KMS-11 (cell line): ENCODE results near the gene PLA2G2E.
"Not testable (repeated sequence)": the region's sequence is repeated elsewhere in the genome, so short reads cannot be mapped to it uniquely, and the experiment has no call there.

Experiments
- H2AFZ ChIP-seq: fragments of 200-600 bp; sonication (generic); 2 replicates; pipeline ENCODE4 v1.6.1; 2016; ENCODE audit warnings: antibody characterized with exemption, mixed run types, low read depth
- H3K27ac ChIP-seq: fragments of 200-600 bp; sonication (generic); 2 replicates; pipeline ENCODE4 v1.6.1; 2016; ENCODE audit warnings: mild to moderate bottlenecking, mixed run types
- H3K27me3 ChIP-seq: fragments of 200-600 bp; sonication (generic); 2 replicates; pipeline ENCODE4 v1.6.1; 2017; ENCODE audit warnings: mild to moderate bottlenecking, low read depth, mixed run types, moderate library complexity; ENCODE audit not compliant: insufficient read depth
- H3K36me3 ChIP-seq: fragments of 200-600 bp; sonication (generic); 2 replicates; pipeline ENCODE4 v1.6.1; 2017; ENCODE audit warnings: mild to moderate bottlenecking, mixed run types; ENCODE audit not compliant: insufficient read depth
- H3K4me1 ChIP-seq: fragments of 200-600 bp; sonication (generic); 2 replicates; pipeline ENCODE4 v1.6.1; 2016; ENCODE audit warnings: mild to moderate bottlenecking, low read depth, mixed run types; ENCODE audit not compliant: poor library complexity, severe bottlenecking
- H3K4me2 ChIP-seq: fragments of 200-600 bp; sonication (generic); 2 replicates; pipeline ENCODE4 v1.7.0; 2016; ENCODE audit warnings: mild to moderate bottlenecking, mixed run types
- H3K4me3 ChIP-seq: fragments of 200-600 bp; sonication (generic); IDR thresholded peaks from 2 replicates; pipeline ENCODE4 v1.6.1; 2017; ENCODE audit warnings: low read depth, low read length, mixed read lengths; ENCODE audit not compliant: insufficient read depth
- H3K79me2 ChIP-seq: fragments of 200-600 bp; sonication (generic); 2 replicates; pipeline ENCODE4 v1.6.1; 2016; ENCODE audit warnings: low read depth, mixed run types; ENCODE audit not compliant: insufficient read depth
- H3K9ac ChIP-seq: fragments of 200-600 bp; sonication (generic); 2 replicates; pipeline ENCODE4 v1.6.1; 2016; ENCODE audit warnings: mild to moderate bottlenecking, mixed run types
- H4K20me1 ChIP-seq: fragments of 200-600 bp; sonication (generic); 2 replicates; pipeline ENCODE4 v1.6.1; 2016; ENCODE audit warnings: mild to moderate bottlenecking, mixed run types; ENCODE audit not compliant: insufficient read depth
- TF ChIP-seq, protein P1 (sequence below): fragments of 200-600 bp; sonication (generic); conservative IDR thresholded peaks from 2 replicates; pipeline ENCODE4 v1.6.1; 2017; ENCODE audit warnings: low read depth, mild to moderate bottlenecking, antibody characterized with exemption, low read length, moderate library complexity, mixed read lengths

Gene PLA2G2E

DNA sequence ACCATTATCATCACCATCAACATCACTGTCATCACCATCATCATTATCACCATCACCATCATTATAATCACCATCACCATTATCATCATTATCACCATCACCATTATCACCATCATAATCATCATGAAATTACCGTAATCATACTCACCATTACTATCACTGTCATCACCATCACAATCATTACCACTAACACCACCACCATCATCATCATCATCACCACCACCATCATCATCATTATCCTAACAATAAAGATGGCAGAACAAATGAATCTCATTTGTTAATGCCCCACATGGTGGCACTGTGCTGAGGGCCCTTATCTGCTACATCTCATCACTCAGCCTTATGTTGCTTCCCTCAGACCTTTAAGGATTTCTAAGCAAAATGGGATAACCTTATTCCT is 9.4 kb upstream of the PLA2G2E start:
- H3K4me2 ChIP-seq = no peak overlapping the region
- no peaks in the 10 kb centered on the region for H4K20me1 ChIP-seq
- H3K4me1 ChIP-seq = no peaks in the 10 kb centered on the region
- no peak overlapping the region for H3K9ac ChIP-seq
- H3K79me2 ChIP-seq = no peaks in the 10 kb centered on the region
- no peak overlapping the region for H3K4me3 ChIP-seq
- H3K36me3 ChIP-seq = no peaks in the 10 kb centered on the region
- no peak overlapping the region for H2AFZ ChIP-seq
- TF ChIP-seq, protein P1, sequence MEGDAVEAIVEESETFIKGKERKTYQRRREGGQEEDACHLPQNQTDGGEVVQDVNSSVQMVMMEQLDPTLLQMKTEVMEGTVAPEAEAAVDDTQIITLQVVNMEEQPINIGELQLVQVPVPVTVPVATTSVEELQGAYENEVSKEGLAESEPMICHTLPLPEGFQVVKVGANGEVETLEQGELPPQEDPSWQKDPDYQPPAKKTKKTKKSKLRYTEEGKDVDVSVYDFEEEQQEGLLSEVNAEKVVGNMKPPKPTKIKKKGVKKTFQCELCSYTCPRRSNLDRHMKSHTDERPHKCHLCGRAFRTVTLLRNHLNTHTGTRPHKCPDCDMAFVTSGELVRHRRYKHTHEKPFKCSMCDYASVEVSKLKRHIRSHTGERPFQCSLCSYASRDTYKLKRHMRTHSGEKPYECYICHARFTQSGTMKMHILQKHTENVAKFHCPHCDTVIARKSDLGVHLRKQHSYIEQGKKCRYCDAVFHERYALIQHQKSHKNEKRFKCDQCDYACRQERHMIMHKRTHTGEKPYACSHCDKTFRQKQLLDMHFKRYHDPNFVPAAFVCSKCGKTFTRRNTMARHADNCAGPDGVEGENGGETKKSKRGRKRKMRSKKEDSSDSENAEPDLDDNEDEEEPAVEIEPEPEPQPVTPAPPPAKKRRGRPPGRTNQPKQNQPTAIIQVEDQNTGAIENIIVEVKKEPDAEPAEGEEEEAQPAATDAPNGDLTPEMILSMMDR = no peak
- no peak overlapping the region for H3K27ac ChIP-seq
- peaks cover 16% of the 10 kb centered on the region for H3K27me3 ChIP-seq

DNA sequence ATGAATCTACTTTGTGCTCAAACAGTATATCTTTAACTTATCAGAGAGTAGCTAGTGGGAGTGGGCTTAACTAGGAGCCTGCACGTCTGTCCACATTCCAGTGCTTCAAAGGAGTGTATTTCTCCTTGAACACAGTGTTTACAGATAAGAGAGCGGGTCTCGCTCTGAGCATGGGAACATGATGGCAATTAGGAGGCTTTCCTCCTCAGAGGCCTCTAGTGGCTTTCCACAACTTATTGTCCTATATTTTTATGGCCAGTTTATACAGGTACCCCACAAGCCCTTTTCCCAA is 3.7 kb upstream of the PLA2G2E start:
- not testable (repeated sequence) for H3K79me2 ChIP-seq, H3K9ac ChIP-seq, H3K27ac ChIP-seq, H4K20me1 ChIP-seq, H3K4me1 ChIP-seq, H3K36me3 ChIP-seq, H3K4me2 ChIP-seq, H3K4me3 ChIP-seq, H2AFZ ChIP-seq
- H3K27me3 ChIP-seq = peaks cover 36% of the 10 kb centered on the region

DNA sequence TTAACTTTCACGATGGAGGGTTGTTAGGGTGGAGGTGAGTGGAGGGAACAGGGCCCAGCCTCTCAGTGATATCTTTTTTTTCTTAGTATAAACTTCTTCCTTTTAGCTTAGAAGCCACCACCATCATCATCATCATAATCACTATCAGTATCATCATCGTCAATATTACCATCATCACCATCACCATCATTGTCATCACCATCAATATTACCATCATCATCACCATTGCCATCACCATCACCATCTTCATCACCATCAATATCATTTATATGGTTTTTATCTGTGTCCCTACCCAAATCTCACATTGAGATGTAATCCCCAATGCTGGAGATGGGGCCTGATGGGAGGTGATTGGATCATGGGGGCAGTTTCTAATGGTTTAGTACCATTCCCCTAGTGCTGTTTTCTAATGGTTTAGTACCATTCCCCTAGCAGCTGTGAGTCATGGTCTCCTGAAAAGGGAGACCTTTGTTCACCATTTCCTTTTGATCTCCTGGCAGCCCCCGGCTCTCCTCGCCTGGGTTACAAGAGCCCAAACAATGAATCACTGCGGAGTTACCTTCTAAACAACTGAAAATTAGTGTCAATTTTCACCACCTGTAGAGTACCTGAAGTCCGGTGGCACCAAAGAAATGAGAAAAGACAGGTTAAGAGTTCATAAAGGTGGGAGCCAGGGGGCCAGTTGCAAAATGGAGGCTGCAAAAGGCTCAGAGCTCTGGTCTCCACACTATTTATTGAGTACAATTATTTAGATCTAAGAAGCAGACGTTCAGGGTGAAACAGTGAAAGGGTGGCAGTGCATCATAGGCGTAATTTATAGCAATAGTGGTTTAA is 3.1 kb upstream of the PLA2G2E start:
- Histone ChIP-seq H3K79me2 (no peaks in the 10 kb centered on the region), H3K27ac (no peak overlapping the region), H3K4me2 (no peak overlapping the region), H3K36me3 (no peaks in the 10 kb centered on the region), H3K27me3 (peaks cover 36% of the 10 kb centered on the region), H2AFZ (no peak overlapping the region), H3K4me1 (no peaks in the 10 kb centered on the region), H4K20me1 (no peaks in the 10 kb centered on the region), H3K4me3 (no peak overlapping the region), H3K9ac (no peak overlapping the region)
- TF ChIP-seq, protein P1 = no peak

DNA sequence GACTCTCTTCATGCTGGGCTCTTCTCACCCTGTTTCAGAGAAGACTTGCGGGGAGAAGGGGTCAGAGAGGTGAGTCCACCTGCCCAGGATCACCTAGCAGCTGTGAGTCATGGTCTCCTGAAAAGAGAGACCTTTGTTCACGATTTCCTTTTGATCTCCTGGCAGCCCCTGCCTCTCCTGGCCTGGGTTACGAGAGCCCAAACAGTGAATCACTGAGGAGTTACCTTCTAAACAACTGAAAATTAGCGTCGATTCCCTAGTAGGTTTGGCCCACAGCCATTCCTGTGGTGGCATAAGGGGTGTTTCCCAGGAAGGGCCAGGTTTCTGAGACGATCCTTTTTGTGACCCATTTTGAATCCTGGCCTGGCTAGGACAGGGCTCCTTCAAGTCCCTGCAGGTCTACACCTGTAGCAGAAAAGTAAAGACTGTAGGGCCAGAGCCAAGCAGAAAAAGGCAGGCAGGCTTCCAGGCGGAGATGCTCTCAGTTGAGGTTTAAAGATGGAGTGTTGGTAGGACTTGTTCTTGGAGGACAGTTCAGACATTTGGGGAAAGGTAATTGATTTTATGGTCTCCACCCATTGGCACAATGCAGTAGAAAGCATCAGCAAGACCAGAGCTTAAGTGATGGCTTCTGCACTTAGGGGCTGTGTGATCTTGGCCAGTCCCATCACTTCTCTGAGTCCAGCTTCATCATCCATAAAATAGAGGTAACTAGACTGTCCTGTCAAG is 2.1 kb upstream of the PLA2G2E start:
- no peaks in the 10 kb centered on the region for H3K36me3 ChIP-seq
- no peak overlapping the region for H3K27ac ChIP-seq
- no peak overlapping the region for H2AFZ ChIP-seq
- H3K27me3 ChIP-seq = peaks cover 33% of the 10 kb centered on the region
- no peak overlapping the region for H3K9ac ChIP-seq
- H4K20me1 ChIP-seq = no peaks in the 10 kb centered on the region
- no peak overlapping the region for H3K4me3 ChIP-seq
- no peaks in the 10 kb centered on the region for H3K4me1 ChIP-seq
- no peak overlapping the region for H3K4me2 ChIP-seq
- TF ChIP-seq, protein P1 = no peak
- no peaks in the 10 kb centered on the region for H3K79me2 ChIP-seq

- H3K4me3 ChIP-seq = no peak overlapping the region
- H3K4me2 ChIP-seq = no peak overlapping the region
- TF ChIP-seq, protein P1 = no peak
- H2AFZ ChIP-seq = no peak overlapping the region
- H3K79me2 ChIP-seq = no peaks in the 10 kb centered on the region
- H3K36me3 ChIP-seq = no peaks in the 10 kb centered on the region
- H4K20me1 ChIP-seq = no peaks in the 10 kb centered on the region
- H3K4me1 ChIP-seq = no peaks in the 10 kb centered on the region
- no peak overlapping the region for H3K27ac ChIP-seq
- peaks cover 24% of the 10 kb centered on the region; the same call in 1 of the 2 replicates for H3K27me3 ChIP-seq
- H3K9ac ChIP-seq = no peak overlapping the region
Measured at GRCh38 chr1:19923953-19924346, 533 bp upstream of the PLA2G2E start.
